Breast epithelium (tissue), 4 donors: Measurements from ENCODE around the gene UCHL1. TPM values are rescaled to one million over a fixed set of nuclear protein-coding genes. Genes with fewer than 3 reads are reported as not detected.

Experiments used
- DNase-seq, 2 donors: peaks; one replicate each; pipeline ENCODE4 v3.0.0-alpha.2; 2019; ENCODE audit warnings: low spot score in 2 of 2
- H3K27ac ChIP-seq, 2 donors: fragments of 200-600 bp; sonication (generic) in 1 of 2; one replicate each; pipeline ENCODE4 v1.5.1; 2016 to 2019; ENCODE audit warnings: mild to moderate bottlenecking in 1 of 2
- H3K27me3 ChIP-seq, 2 donors: fragments of 200-600 bp; sonication (generic) in 1 of 2; one replicate each; pipeline versions ENCODE4 v1.5.1 to v1.6.0; 2017 to 2019; ENCODE audit warnings: control low read depth in 1 of 2, mild to moderate bottlenecking in 1 of 2
- H3K36me3 ChIP-seq: fragments of 200-600 bp; one replicate; pipeline ENCODE4 v1.5.1; 2019
- H3K4me1 ChIP-seq, 2 donors: fragments of 200-600 bp; sonication (generic); one replicate each; pipeline ENCODE4 v1.5.1; 2016 to 2019; ENCODE audit warnings: control low read depth in 1 of 2
- H3K4me3 ChIP-seq, 3 donors: fragments of 200-600 bp; sonication (generic); 1 replicate in 2 of 3; 2 replicates in 1 of 3; pipeline ENCODE4 v1.5.1; 2016 to 2019; ENCODE audit warnings: mild to moderate bottlenecking in 3 of 3, moderate library complexity in 2 of 3
- H3K9me3 ChIP-seq, 2 donors: fragments of 200-600 bp; sonication (generic) in 1 of 2; one replicate each; pipeline ENCODE4 v1.5.1; 2016 to 2019; ENCODE audit warnings: control low read depth in 1 of 2
- CTCF ChIP-seq, 3 donors: fragments of 450-650 bp; IDR thresholded peaks; one replicate each; pipeline ENCODE4 v1.5.1; 2016 to 2017; ENCODE audit warnings: antibody characterized with exemption in 3 of 3, mild to moderate bottlenecking in 3 of 3, moderate library complexity in 3 of 3
- POLR2A ChIP-seq: fragments of 450-650 bp; IDR thresholded peaks from one replicate; pipeline ENCODE4 v1.6.1; 2016; ENCODE audit warnings: antibody characterized with exemption, mild to moderate bottlenecking, moderate library complexity
- POLR2AphosphoS5 ChIP-seq, 3 donors: sonication (generic); formaldehyde crosslinking; IDR thresholded peaks; one replicate each; pipeline ENCODE4 v1.6.1; 2017; ENCODE audit warnings: antibody characterized with exemption in 3 of 3
- intact Hi-C: fragments of 100-400 bp; cut with DNase I; formaldehyde crosslinking; loops from one replicate; pipeline ENCODE4 v1.15.1; 2023; ENCODE audit warnings: low total_unique reads
- total RNA-seq, 3 donors: library from RNA; depleted of rRNA; stranded (reverse); fragments of >200 nt; gene quantifications; one replicate each; pipeline ENCODE4 v1.1.0, GENCODE V29; 2016

The UCHL1 gene
- total RNA-seq, 3 donors from 2014 or later = 21.3 to 143 (median 33.1) TPM

- no peak overlapping the region for H3K27ac ChIP-seq
- peaks cover 0 to 5% of the 10 kb centered on the region in 2 donors for H3K4me1 ChIP-seq
- DNase-seq = no peak
- H3K4me3 ChIP-seq = peak overlapping the region; percentile 44 to 70 (median 61)
- H3K27me3 ChIP-seq = peaks cover 0 to 19% of the 10 kb centered on the region in 2 donors
- intact Hi-C loops = loop anchor here (10.0 kb wide), 1 partner anchor 627 kb away; no protein-coding TSS in a partner anchor
- H3K9me3 ChIP-seq = no peaks in the 10 kb centered on the region
- no peak for TF ChIP-seq CTCF (IDR thresholded peaks at IDR 0.05)
- TF ChIP-seq POLR2AphosphoS5 (IDR thresholded peaks at IDR 0.05) = no peak
- no peak for TF ChIP-seq POLR2A
- H3K36me3 ChIP-seq = no peaks in the 10 kb centered on the region
These were observed 651 bp downstream of the UCHL1 start for GRCh38 chr4:41257257-41257901.

DNA sequence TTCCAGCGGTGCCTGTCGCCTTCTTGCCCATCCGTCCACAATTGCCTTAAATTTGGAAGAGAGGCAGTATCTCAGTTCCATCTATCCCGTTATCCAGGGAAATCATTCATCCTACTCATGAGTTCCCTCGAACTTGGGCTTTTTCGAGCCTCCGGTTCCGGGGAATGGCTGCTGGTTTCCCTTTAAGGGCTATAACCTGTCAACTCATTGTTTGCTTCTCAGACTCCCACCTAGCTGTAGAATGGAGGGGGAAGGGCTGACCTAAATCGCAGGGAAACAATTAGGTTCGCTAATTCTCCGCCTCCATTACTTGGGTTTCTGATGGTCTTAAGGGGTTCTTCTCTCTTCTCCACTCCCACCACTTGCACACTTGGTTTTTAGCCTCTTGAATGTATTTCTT, 1.2 kb downstream of the UCHL1 start:
- DNase-seq = no peak
- Histone ChIP-seq H3K36me3 (no peaks in the 10 kb centered on the region), H3K27me3 (peaks cover 0 to 19% of the 10 kb centered on the region in 2 donors), H3K4me3 (peak overlapping the region; percentile 44 to 70 (median 61)), H3K27ac (no peak overlapping the region), H3K4me1 (peaks cover 0 to 5% of the 10 kb centered on the region in 2 donors), H3K9me3 (no peaks in the 10 kb centered on the region)
- intact Hi-C loops = loop anchor here (10.0 kb wide), 1 partner anchor 627 kb away; no protein-coding TSS in a partner anchor
- no peak for TF ChIP-seq POLR2AphosphoS5 (IDR thresholded peaks at IDR 0.05)
- TF ChIP-seq CTCF (IDR thresholded peaks at IDR 0.05) = no peak
- no peak for TF ChIP-seq POLR2A

GRCh38 chr4:41258783-41259182, 2.1 kb downstream of the UCHL1 start:
- no peaks in the 10 kb centered on the region for H3K9me3 ChIP-seq
- H3K27me3 ChIP-seq = peaks cover 0 to 19% of the 10 kb centered on the region in 2 donors
- H3K27ac ChIP-seq = no peak overlapping the region
- TF ChIP-seq POLR2AphosphoS5 (IDR thresholded peaks at IDR 0.05) (no peak), CTCF (IDR thresholded peaks at IDR 0.05) (peak in 1 of 3 donors; percentile 19)
- peaks cover 0 to 5% of the 10 kb centered on the region in 2 donors for H3K4me1 ChIP-seq
- H3K4me3 ChIP-seq = no peak overlapping the region
- H3K36me3 ChIP-seq = no peaks in the 10 kb centered on the region
- intact Hi-C loops = loop anchor here (10.0 kb wide), 1 partner anchor 626 kb away; no protein-coding TSS in a partner anchor
- no peak for DNase-seq

- Histone ChIP-seq H3K4me1 (peaks cover 0 to 5% of the 10 kb centered on the region in 2 donors), H3K36me3 (no peaks in the 10 kb centered on the region), H3K27ac (no peak overlapping the region), H3K27me3 (peaks cover 0 to 19% of the 10 kb centered on the region in 2 donors), H3K9me3 (no peaks in the 10 kb centered on the region), H3K4me3 (no peak overlapping the region)
- DNase-seq = no peak
- no peak for TF ChIP-seq POLR2AphosphoS5 (IDR thresholded peaks at IDR 0.05)
- TF ChIP-seq POLR2A = no peak
- TF ChIP-seq CTCF (IDR thresholded peaks at IDR 0.05) = no peak
- intact Hi-C loops = no loop called here
These were observed 3.5 kb downstream of the UCHL1 start for GRCh38 chr4:41260116-41260733.

DNA sequence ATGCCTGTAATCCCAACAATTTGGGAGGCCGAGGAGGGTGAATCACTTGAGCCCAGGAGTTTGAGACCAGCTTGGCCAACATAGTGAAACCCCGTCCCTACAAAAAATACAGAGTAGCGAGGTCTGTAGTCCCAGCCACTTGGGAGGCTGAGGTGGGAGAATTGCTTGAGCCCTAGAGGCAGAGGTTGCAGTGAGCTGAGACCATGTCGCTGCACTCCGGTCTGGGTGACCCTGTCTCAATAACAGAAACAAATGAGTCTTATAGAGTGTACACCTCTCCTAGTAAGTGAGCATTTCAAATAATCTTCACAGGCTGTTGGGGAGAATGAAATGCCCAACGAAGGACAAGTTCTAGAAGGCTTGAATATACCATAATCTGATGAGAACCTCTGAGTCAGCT, 5.5 kb downstream of the UCHL1 start:
- Histone ChIP-seq H3K4me1 (peaks cover 0 to 2% of the 10 kb centered on the region in 2 donors), H3K27me3 (peaks cover 0 to 6% of the 10 kb centered on the region in 2 donors), H3K27ac (no peak overlapping the region), H3K9me3 (no peaks in the 10 kb centered on the region), H3K36me3 (no peaks in the 10 kb centered on the region), H3K4me3 (no peak overlapping the region)
- intact Hi-C loops = no loop called here
- no peak for DNase-seq
- TF ChIP-seq POLR2AphosphoS5 (IDR thresholded peaks at IDR 0.05) = no peak
